ENCODE data around the gene RNF181.
"Not testable (repeated sequence)": the region's sequence is repeated elsewhere in the genome, so short reads cannot be mapped to it uniquely, and the experiment has no call there.

The RNF181 gene

DNA sequence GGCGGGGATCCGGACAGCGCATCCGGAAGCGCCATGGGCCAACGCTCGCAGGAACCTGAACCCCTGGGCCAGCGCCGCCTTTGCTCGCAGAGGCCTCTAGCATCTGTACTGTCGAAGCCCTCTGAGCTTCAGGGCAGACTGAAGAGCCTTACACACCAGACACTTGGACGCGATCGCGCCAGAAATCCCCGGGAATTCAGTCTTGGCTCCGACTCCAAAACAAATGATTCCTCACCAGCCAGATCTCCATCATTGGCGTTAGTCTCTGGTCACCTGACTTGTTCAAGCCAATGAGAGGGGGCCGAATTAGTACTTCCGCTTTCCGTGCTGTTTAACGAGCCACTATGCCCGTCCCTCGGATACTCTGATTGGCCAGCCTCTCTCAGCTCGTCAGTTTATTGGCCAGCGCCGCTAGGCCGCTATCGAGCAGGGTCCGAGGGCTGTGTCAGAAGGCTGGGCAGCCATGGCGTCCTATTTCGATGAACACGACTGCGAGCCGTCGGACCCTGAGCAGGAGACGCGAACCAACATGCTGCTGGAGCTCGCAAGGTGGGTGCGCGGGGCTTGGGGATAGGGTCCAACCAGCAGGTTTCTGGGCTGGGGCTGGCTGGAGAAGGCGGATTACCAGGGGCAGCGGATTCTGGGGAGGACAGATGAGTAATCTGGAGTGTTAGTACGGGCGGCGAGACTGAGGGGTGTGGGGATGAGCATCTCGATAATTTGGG lies at the start of gene RNF181:
TSS of gene RNF181 (plus strand) at position 445 of the 725 bp plus-strand sequence. CDS start at position 464, 19 bp downstream.
- DNase-seq (ENCODE audit: low spot score) = peak; percentile 98

GRCh38 chr2:85545780-85546240 lies 49.7 kb upstream of the RNF181 start:
- DNase-seq (ENCODE audit: low spot score) = peak; percentile 53

- DNase-seq (ENCODE audit: low spot score) = peak; percentile 59
Measured at GRCh38 chr2:85547089-85547858, 48.3 kb upstream of the RNF181 start.

DNA sequence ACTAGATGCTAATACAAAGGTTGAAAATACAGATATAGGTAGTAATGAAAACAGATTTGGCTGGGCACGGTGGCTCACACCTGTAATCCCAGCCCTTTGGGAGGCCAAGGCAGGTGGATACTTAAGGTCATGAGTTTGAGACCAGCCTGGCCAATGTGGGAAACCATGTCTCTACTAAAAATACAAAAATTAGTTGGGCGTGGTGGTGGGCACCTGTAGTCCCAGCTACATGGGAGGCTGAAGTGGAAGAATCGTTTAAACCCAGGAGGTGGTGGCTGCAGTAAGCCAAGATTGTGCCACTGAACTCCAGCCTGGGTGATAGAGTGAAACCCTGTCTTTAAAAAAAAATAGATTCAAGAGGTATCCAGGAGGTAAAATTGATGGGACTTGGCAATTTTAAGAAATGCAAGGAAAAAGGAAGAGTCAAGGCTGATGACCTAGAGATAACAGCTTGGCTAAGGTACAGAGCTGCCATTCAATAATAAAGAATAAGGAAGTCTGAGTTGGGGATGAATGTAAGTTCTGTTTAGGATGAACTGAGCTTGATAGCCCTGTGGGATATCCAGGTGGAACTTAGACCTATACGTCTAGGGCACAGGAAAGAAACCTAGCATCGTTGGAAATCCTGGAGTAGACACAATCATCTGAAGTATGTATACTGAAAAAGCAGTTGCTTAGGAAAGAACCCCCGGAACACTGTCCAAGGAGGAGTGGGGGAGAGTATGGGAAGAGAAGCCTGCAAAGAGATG lies 47.5 kb upstream of the RNF181 start:
- peak; percentile 38 for DNase-seq (ENCODE audit: low spot score)

- no peak for DNase-seq (ENCODE audit: low spot score)
Measured at GRCh38 chr2:85548608-85548900, 47.0 kb upstream of the RNF181 start.

DNA sequence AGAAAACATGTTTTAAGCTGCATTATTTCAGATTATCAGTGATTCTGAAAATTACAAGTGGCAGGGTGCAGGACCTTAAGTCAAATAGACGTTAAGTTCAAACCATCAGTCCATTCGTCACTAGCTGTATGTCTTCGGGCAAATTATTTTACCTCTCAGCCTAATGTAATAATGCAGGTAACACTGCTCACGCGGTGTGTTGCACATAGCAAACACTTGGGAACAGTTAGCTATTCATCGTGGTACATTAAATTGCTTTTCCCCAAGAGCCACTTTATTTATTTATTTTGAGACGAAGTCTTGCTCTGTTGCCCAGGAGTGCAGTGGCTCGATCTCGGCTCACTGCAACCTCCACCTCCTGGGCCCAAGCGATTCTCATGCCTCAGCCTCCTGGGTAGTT lies 46.5 kb upstream of the RNF181 start:
- DNase-seq (ENCODE audit: low spot score) = peak; percentile 25

DNA sequence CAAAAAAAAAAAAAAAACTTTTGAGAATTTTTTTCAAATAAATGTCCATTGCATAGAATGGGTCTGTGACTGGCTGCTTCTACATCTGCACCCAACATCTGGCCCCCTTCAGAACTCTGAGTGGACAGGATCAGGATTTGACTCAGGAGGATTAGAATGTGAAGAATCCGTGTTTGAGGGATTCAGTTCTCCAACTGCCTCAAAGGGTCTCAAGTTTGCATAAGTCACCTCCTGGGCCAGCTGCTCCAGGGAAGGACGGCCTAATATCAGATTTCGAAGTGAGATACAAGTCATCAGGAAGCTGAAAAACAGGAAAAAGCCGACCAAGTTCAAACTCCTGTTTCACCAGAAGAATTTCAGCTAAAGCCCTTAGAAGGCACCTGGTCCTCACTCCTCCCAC lies 45.7 kb upstream of the RNF181 start:
- DNase-seq (ENCODE audit: low spot score) = no peak

DNA sequence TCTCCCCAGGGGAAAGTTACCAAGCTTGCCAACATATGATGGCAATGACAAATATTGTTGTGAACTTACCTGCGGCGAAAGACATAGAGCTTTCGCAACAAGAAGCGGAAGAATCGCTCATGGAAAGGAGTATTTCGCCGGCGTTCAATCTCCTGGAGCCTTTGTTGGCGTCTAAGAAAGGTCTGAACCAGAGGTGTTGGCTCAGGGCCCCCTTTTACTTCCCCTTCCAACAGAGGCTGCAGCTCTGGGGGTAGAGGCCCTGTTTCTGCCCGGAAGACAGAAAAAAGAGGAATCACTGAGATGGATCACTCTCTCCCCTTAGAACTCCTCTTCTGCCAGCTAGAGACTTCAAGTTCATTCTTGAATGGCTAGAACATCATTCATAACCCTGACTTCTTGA lies 45.1 kb upstream of the RNF181 start:
- DNase-seq (ENCODE audit: low spot score) = no peak

- peak; percentile 93 for DNase-seq (ENCODE audit: low spot score)
Measured at GRCh38 chr2:85551698-85552678, 43.6 kb upstream of the RNF181 start.

DNA sequence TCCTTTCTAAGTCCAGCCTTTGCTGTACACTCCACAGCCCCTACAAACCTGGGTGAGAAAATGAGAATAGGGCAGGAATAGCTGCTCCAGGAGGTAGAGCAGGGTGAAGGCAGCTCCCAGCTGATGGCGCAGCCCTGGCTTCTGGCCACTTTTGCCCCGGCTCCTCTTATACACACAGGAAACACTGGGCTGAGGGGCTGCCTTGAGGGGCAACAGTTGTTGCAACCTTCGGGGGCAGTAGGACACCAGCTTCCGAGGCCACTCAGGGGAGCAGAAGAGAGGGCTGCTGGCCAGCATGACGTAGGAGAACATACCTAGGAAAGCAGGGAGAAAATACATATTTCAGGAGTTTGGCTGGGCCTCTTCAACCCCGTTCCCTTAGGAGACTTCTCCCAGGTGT lies 42.4 kb upstream of the RNF181 start:
- DNase-seq (ENCODE audit: low spot score) = no peak

- no peak for DNase-seq (ENCODE audit: low spot score)
Measured at GRCh38 chr2:85554980-85555612, 40.4 kb upstream of the RNF181 start.

DNA sequence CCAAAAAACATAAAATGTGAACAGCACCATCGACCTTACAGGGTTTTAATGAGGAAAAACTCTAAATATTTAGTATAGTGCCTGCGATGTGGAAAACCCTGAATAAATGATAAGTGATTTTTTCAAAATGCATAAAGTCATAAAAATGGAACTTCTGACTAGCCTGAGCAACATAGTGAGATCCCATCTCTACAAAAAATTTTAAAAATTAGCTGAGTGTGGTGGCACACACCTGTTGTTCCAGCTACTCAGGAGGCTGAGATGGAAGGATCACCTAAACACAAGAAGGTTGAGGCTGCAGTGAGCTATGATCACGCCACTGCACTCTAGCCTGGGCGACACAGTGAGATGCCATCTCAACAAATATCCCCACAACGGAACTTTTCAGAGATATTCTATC lies 38.4 kb upstream of the RNF181 start:
- DNase-seq (ENCODE audit: low spot score) = no peak

DNA sequence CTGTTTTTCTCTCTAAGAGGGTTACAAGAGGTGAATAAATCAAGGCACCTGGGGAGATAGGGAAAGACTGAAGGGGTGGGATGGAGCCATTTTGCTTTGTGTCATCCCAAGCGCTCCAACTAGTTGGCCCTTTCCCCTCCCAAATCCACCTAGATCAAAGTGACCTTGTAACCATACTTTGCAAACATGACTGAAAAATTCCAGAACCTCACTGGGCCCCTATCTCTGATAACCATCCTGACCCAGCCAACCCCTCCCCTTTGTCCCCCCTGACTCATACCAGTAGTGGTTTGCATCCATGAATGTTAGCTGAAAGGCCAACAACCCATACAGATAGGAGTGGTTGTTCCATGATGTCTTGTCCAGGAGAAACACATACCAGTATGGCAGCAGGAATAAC lies 37.4 kb upstream of the RNF181 start:
- DNase-seq (ENCODE audit: low spot score) = no peak

DNA sequence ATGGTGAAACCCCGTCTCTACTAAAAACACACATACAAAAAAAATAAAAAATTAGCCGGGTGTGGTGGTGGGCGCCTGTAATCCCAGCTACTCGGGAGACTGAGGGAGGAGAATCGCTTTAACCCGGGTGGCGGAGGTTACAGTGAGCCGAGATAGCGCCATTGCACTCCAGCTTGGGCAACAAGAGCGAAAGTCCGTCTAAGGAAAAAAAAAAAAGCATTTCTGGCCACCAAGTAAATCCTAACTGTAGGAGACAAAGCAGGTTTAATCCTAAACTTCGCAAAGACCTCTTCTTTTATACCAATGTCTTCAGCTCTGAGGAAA lies 35.2 kb upstream of the RNF181 start:
- not testable (repeated sequence) for DNase-seq (ENCODE audit: low spot score)

- no peak for DNase-seq (ENCODE audit: low spot score)
Measured at GRCh38 chr2:85560812-85561279, 34.7 kb upstream of the RNF181 start.

DNA sequence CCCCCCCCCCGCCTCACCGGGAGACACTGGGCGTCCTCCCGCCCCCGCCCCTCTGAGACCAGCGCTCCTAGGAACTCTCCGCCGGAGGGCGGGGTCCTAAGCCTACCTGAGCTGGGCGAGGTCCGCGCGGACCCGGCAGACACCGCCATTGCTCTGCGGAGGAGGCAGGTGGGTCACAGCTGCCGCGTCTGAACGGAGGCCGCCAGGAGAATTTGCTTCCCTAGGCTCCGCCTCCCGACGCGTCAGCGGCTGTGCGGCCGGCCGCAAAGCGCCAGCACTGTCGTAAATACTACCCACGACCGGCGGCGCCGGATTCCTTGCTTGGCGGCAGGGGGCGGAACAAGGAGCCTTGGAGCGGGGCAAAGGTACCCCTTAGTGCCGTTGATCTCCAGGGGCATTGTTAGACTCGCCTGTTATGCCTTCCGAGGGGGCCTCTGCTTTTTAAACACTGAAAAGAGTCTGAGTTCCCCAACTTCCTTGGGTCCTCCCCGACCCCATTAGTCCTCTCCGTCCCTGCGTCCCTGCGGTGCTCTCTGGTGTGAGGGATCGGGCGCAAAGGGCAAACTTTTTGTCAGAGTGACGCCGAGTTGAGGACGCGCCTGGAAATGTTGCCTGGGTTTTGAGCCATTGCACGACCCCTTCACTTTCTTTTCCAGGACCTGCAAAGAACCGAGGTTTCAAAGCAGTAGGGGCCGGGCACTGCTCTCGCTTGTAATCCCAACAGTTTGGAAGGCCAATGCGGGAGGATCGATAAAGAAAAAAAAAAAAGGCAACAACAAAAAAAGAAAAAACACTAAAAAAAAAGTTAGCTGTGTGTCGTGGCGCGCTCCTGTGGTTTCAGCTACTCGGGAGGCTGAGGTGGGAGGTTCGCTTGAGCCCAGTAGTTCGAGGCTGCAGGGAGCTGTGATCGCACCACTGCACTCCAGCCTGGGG lies 34.0 kb upstream of the RNF181 start, which contains the start of gene GGCX:
TSS of gene GGCX (minus strand) at position 214 of the 933 bp plus-strand sequence. CDS start at position 149, 65 bp downstream.
- peak; percentile 97 for DNase-seq (ENCODE audit: low spot score)

DNA sequence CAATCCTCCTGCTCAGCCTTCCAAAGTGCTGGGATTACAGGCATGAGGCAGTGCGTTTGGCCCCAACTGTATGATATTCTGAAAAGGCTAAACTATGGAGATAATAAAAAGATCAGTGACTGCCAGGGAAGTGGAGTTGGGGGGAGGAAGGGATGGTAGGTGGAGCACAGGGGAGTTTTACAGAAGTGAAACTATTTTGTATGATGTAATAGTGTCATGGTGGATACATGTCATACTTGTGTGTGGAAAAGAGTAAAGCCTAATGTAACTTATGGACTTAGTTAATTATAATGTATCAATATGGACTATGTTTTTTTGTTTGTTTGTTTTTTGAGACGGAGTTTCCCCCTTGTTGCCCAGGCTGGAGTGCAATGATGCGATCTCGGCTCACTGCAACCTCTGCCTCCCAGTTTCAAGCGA lies 31.4 kb upstream of the RNF181 start:
- peak; percentile 79 for DNase-seq (ENCODE audit: low spot score)

GRCh38 chr2:85566265-85566664 lies 29.3 kb upstream of the RNF181 start:
- DNase-seq (ENCODE audit: low spot score) = no peak

GRCh38 chr2:85575739-85576138 lies 19.8 kb upstream of the RNF181 start:
- DNase-seq (ENCODE audit: low spot score) = no peak

DNA sequence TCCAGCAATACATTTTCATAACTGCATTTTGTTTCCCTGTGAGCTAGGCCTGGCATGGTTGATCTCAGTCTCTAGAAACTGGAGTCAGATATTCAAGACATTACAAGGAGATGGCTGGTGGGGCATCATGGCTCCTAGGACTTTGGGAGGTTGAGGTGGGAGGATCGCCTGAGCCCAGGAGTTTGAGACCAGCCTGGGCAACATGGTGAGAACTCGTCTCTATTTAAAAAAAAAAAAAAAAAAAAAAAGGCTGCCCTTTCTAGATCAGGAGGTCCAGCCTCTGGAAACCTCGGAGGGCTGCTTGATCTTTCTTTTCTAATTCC lies 18.5 kb upstream of the RNF181 start:
- DNase-seq (ENCODE audit: low spot score) = no peak
